Heart right ventricle (tissue), 16 donors: ENCODE measurements around the gene MPP3. TPM values are rescaled to one million over a fixed set of nuclear protein-coding genes. Genes with fewer than 3 reads are reported as not detected.

Experiments
- ATAC-seq, 8 donors: fragments of 200-7000 bp; cut with Tn5 transposase; one replicate each; pipeline ENCODE4 v1.9.1; 2020; ENCODE audit warnings: mild to moderate bottlenecking in 8 of 8, moderate library complexity in 8 of 8, moderate number of reproducible peaks in 1 of 8
- DNase-seq, 2 donors: peaks; one replicate each; pipeline ENCODE4 v3.0.0-alpha.2; 2020
- H3K27ac ChIP-seq, 10 donors: fragments of 200-600 bp; sonication (generic) in 2 of 10; one replicate each; pipeline versions ENCODE4 v1.5.0 to v1.8.0; 2020 to 2022; ENCODE audit warnings: mild to moderate bottlenecking in 3 of 10
- H3K27me3 ChIP-seq, 7 donors: fragments of 200-600 bp; one replicate each; pipeline ENCODE4 v1.8.0; 2021 to 2022; ENCODE audit warnings: mild to moderate bottlenecking in 2 of 7
- H3K36me3 ChIP-seq, 9 donors: fragments of 200-600 bp; sonication (generic) in 1 of 9; one replicate each; pipeline versions ENCODE4 v1.5.0 to v1.8.0; 2020 to 2022; ENCODE audit warnings: mild to moderate bottlenecking in 2 of 9
- H3K4me1 ChIP-seq, 9 donors: fragments of 200-600 bp; sonication (generic) in 1 of 9; one replicate each; pipeline versions ENCODE4 v1.5.0 to v1.8.0; 2020 to 2022; ENCODE audit warnings: mild to moderate bottlenecking in 4 of 9
- H3K4me3 ChIP-seq, 10 donors: fragments of 200-600 bp; sonication (generic) in 2 of 10; one replicate each; pipeline versions ENCODE4 v1.5.0 to v1.8.0; 2020 to 2022; ENCODE audit warnings: mild to moderate bottlenecking in 7 of 10, moderate library complexity in 2 of 10
- H3K9me3 ChIP-seq, 11 donors: fragments of 200-600 bp in 10 of 11; sonication (generic) in 2 of 11; one replicate each; pipeline versions ENCODE4 v1.5.0 to v1.8.0; 2013 to 2022; ENCODE audit warnings: mild to moderate bottlenecking in 2 of 11, control low read depth in 1 of 11, moderate library complexity in 1 of 11
- CTCF ChIP-seq, 9 donors: fragments of 200-600 bp; sonication (generic) in 2 of 9; IDR thresholded peaks; one replicate each; pipeline versions ENCODE4 v1.5.0 to v1.8.0; 2021 to 2022; ENCODE audit warnings: antibody characterized with exemption in 9 of 9, mild to moderate bottlenecking in 5 of 9, moderate library complexity in 1 of 9
- WGBS, 2 donors: extraction: QIAGEN DNeasy Blood & Tissue Kit; methylation state at CpG; one replicate each; pipeline ENCODE4 v1.1.7; 2013; ENCODE audit warnings: inconsistent platforms in 1 of 2; 5-methylcytosine and 5-hydroxymethylcytosine counted together
- intact Hi-C, 10 donors: fragments of 100-400 bp; cut with DNase I; formaldehyde crosslinking; loops; one replicate each; pipeline versions ENCODE4 v1.11.1 to v1.14.2; 2022
- polyA plus RNA-seq, 2 donors: library from polyadenylated mRNA; stranded (reverse); fragments of 200-250 nt; gene quantifications; one replicate each; pipeline ENCODE4 v1.2.3, GENCODE V29; 2013
- total RNA-seq, 10 donors: library from RNA; stranded (reverse); fragmentation: NEBNext Ultra II Directional in 3 of 10; extraction: Animal tissue kit (Norgen Biotek cat#: 25700) in 3 of 10; gene quantifications; one replicate each; pipeline versions ENCODE4 v1.2.1 to v1.2.4, GENCODE V29; 2021 to 2023
- donor health status: Arrhythmogenic right ventricular cardiomyopathy.
- donor health status: ischemic (EF 13 %, LVEDD 7.1; RV severe dilation, severe dysfunction).
- donor health status: healthy with polysubstance abuse.
- donor health status: DM: no; HTN: yes; CAD: no.
- donor health status: DM: no; HTN: no; CAD: no.
- donor health status: ischemic (EF 25% LVEDD 6.9; RV normal size, moderate dysfunction).
- donor health status: ischemic (EF 25% LVEDD 5.7; RV mildly dilated, moderate dysfunction).
- donor health status: healthy.
- donor health status: DM: yes; HTN: yes; CAD: no.
- donor health status: Ischemic cardiomyopathy.
- donor health status: ischemic (EF 35%, LVEDD 5.7; RV mildly dilated, moderate dysfunction).
- donor health status: nonischemic (EF 11% LVEDD 7.7; RV severe dilation, severe dysfunction).
- donor health status: DM: yes; HTN: yes; CAD: no.
- donor health status: PGD.
- donor health status: ischemic (EF 29% LVEDD 5.4; RV normal size, mild dysfunction).
- donor health status: nonischemic (EF 23%, LVEDD 6.1; RV moderate dilation, normal function).

The MPP3 gene
- total and polyA plus RNA-seq, 12 donors, result 16.6 to 90.1 (median 33.0) TPM

- WGBS, 2 donors, result 87% methylated on average over 9 of the region's 9 CpGs
- H3K9me3 ChIP-seq, result no peaks in the 10 kb centered on the region
- no peak for TF ChIP-seq CTCF (IDR thresholded peaks at IDR 0.05)
- intact Hi-C loops, result no loop called here
- ATAC-seq (no peak), DNase-seq (no peak)
- H3K4me1 ChIP-seq, result peaks cover 1 to 55% (median 24%) of the 10 kb centered on the region in 9 donors
- no peaks in the 10 kb centered on the region for H3K27me3 ChIP-seq
- peak overlapping the region in 1 of 10 donors; percentile 90 for H3K27ac ChIP-seq
- H3K4me3 ChIP-seq, result no peak overlapping the region
- peaks cover 0 to 4% (median 0%) of the 10 kb centered on the region in 9 donors for H3K36me3 ChIP-seq
These were observed 22.1 kb upstream of the MPP3 start for GRCh38 chr17:43855061-43855460.

GRCh38 chr17:43854498-43854897 is 21.6 kb upstream of the MPP3 start:
- Histone ChIP-seq H3K9me3 (no peaks in the 10 kb centered on the region), H3K36me3 (peaks cover 0 to 4% (median 0%) of the 10 kb centered on the region in 9 donors), H3K4me3 (no peak overlapping the region), H3K27me3 (no peaks in the 10 kb centered on the region), H3K27ac (peak overlapping the region in 1 of 10 donors; percentile 51), H3K4me1 (peaks cover 0 to 53% (median 22%) of the 10 kb centered on the region in 9 donors)
- ATAC-seq, result peak in 2 of 8 donors; percentile 14 to 15
- intact Hi-C loops, result no loop called here
- 73% methylated on average over 8 of the region's 8 CpGs for WGBS, 2 donors
- DNase-seq, result no peak
- no peak for TF ChIP-seq CTCF (IDR thresholded peaks at IDR 0.05)

- intact Hi-C loops, result no loop called here
- TF ChIP-seq CTCF (IDR thresholded peaks at IDR 0.05), result no peak
- Histone ChIP-seq H3K4me3 (no peak overlapping the region), H3K27me3 (no peaks in the 10 kb centered on the region), H3K36me3 (peaks cover 0 to 4% (median 0%) of the 10 kb centered on the region in 9 donors), H3K9me3 (no peaks in the 10 kb centered on the region), H3K27ac (peak overlapping the region in 2 of 10 donors; percentile 18 to 28), H3K4me1 (peaks cover 0 to 48% (median 15%) of the 10 kb centered on the region in 9 donors)
- ATAC-seq (no peak), DNase-seq (no peak)
- WGBS, 2 donors, result 73 to 90% methylated on average over 7 of the region's 7 CpGs
These were observed 20.6 kb upstream of the MPP3 start for GRCh38 chr17:43853546-43853945.

- Histone ChIP-seq H3K9me3 (no peaks in the 10 kb centered on the region), H3K4me1 (peaks cover 0 to 38% (median 10%) of the 10 kb centered on the region in 9 donors), H3K4me3 (no peak overlapping the region), H3K27me3 (no peaks in the 10 kb centered on the region), H3K27ac (peak overlapping the region in 3 of 10 donors; percentile 20 to 28 (median 22)), H3K36me3 (peaks cover 0 to 4% (median 0%) of the 10 kb centered on the region in 9 donors)
- ATAC-seq (no peak), DNase-seq (no peak)
- 91 to 95% methylated on average over 8 of the region's 8 CpGs for WGBS, 2 donors
- intact Hi-C loops, result no loop called here
- TF ChIP-seq CTCF (IDR thresholded peaks at IDR 0.05), result no peak
These were observed 19.6 kb upstream of the MPP3 start for GRCh38 chr17:43852571-43852970.
